Hematopoietic multipotent progenitor cell treated with erythropoietin and hydrocortisone succinate and interleukin-3 and kit ligand, for 8 days (in vitro differentiated cells): ENCODE data around the gene KRT75.
"Not testable (repeated sequence)": the region's sequence is repeated elsewhere in the genome, so short reads cannot be mapped to it uniquely, and the experiment has no call there.

ENCODE experiments used
- DNase-seq: peaks from one replicate; pipeline ENCODE4 v3.0.0-alpha.2; 2015

The KRT75 gene

DNA sequence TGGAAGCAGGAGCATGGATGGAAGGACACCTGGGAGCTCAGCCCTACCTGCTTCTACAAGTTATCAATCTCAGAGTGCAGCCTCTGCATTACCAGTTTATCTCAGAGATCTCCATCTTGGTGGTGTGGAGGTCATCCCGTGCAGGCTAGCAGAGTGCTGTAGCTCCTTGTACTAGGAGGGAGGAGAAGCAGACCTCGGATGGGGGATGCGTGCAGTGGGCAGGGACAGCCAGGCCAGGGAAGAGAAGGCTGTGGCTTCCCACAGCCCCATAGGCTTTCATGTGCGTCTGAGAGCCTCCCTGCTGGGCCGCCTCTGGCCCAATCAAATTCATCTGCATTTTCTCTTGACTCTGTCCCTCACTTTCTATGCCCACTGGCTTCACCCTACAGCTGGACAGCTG is 19.2 kb downstream of the KRT75 start:
- DNase-seq = no peak

DNA sequence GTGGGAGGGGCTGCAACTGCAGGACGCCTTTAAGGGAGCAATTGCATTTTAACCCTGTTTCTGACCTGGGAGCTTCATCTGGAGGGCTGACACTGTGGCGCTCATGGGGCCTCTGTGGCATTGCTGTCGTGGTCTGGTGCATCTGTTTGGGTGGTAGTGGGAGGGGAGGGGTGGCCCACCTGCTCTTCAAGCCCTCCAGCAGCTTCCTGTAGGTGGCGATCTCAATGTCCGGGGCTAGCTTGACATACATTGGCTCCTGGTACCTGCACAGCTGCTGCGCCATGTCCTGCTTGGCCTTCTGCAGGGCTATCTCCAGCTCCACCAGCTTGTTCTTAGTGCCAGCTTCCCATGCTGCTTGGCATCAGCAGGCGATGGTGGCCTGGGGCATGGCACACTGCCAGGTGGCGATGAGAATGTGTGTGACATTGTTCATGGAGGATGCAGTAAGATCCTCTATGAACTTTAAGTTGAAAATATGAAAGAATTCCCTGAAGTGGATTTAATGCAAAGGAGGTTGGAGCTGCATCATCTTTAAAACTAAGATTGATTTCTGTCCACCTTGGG is 20.3 kb downstream of the KRT75 start:
- DNase-seq = no peak

DNA sequence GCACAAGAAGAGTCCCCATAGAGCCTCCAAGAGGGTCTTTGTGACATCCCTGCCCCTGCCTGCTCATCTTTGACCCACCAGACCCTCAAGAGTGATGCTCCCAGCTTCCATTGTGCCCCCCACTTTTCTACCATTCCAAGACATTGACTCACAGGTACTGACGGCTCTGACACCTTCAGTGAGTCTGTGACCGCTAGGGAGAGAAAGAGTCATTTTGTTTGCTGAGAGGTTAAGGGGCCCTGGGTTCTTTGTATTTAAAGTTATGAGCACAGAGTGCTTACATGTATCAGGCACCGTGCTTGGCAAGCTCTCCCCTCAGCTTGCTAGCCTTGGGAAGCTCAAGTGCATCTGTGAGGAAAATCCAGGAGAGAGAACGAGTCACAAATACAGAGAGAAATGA is 21.0 kb downstream of the KRT75 start:
- DNase-seq = no peak

DNA sequence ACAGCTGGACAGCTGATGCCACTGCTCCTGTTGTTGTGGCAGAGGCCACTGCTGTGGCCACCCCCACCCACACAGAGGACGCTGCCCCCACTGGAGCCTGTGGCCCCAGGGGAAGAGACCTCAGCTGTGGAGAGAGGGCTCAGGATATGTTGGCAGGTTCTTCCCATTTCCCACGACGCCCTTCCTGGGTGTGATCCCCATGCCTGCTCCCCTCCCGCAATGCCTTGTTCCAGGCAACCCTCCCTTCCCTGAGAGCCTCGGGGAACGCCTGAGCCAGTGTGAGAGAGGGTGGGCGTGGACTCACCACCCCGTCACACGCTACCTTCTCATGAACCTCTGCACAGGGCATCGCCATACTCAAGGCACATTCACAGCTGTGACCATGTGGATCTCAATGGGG is 22.4 kb downstream of the KRT75 start:
- no peak for DNase-seq

DNA sequence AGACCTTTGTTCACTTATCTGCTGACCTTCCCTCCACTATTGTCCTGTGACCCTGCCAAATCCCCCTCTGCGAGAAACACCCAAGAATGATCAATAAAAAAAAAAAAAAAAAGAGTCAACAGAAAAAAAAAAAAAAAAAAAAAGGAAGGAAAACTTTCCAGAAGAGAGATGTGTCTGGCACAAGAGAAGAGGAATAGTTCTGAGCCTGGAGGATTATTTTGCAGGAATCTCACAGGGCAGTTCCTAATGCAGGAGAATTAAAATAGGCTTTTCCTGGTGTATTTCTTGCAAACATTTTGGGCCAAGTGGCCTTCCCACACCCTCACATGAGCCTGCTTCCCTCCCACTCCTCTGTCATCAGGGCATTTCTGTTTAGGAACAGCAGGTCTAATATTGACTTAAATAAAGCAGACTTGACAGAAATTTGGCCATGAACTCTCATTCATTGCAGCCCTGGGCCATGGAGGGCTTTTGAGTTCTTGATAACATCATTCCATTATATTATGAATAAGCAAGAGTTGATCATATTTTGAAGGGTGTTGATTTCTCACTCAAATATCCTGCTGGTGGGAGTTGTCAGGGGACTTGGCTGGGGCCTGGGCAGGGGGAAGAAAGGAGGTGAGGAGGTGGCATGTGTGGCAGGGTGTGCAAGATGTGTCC is 23.5 kb downstream of the KRT75 start:
- not testable (repeated sequence) for DNase-seq

DNA sequence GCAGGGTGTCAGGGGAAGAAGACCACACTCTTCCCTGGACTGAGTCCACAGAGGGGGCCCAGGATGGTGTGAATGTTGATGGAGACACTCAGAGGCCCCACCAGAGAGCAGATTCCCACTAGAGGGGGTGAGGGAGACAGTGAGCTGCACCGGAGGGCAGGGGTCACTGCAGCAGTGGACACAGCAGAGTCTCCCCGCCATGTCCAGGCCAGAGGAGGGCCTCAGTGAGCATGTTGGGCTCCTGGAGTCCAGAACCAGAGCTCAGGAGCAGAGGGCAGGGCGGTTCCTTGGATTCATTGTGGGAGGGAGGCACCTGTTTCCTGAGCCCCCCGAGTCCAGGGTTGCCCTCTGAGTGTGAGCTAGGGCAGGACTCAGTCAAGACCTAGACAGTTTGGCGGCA is 26.3 kb downstream of the KRT75 start:
- no peak for DNase-seq

DNA sequence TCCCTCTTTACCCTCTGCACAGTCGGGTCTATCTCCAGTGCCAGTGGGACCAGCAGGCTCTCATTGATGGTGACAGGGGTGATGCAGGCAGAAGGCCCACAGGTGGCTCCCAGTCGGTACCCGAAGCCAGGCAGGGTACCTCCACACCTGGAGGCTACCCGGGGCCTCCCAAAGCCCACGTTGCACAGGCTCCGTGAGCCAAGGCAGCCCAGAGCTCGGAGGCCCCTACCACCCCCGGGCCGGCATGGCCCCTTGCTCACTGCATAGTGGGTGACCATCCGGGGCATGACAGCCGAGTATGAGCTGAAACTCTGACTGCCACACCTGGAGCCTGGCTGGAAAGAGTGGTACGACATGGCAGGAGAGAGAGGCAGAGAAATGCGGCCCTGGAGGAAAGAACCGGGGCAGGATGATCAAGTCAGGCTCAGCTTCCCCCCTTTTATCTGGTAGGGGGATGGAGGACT is 28.2 kb downstream of the KRT75 start, which contains the start of gene KRT82:
Gene KRT82 (minus strand): TSS at position 414 of the 464 bp plus-strand sequence. CDS start 58 bp downstream, at position 356.
- DNase-seq = no peak

DNA sequence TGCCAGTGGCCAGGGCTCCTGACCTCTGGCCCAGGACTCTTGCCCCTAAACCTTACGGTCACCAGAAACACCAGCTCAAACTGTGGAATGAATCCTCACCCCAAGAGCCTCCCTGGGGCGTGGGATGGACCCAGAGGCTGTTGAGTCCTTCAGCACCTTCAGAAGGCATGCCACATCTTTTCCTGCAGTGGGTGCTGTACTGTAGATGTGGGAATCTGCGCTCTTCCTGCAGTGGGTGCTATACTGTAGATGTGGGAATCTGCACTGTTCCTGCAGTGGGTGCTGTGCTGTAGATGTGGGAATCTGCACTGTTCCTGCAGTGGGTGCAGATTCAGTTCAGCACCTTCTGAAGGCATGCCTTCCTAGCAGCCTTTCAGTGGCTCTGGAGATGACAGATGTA is 29.2 kb downstream of the KRT75 start:
- DNase-seq = no peak

DNA sequence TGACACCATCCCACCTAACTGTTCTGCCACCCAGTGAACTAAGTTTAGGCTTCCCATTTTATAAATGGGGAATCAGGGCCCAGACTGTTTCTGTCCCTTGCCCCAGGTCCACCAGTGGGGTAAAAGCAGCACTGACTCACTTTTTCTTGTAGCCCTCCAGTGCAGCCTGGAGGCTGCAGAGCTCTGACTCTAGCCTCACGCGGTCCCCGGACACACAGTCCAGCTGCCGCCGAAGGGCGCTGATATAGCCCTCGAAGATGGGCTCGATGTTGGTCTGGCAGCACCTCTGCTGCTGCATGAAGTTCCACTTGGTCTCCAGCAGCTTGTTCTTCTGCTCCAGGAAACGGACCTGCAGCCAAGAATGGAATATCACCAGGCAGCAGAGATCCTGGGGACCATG is 30.6 kb downstream of the KRT75 start:
- DNase-seq = no peak

DNA sequence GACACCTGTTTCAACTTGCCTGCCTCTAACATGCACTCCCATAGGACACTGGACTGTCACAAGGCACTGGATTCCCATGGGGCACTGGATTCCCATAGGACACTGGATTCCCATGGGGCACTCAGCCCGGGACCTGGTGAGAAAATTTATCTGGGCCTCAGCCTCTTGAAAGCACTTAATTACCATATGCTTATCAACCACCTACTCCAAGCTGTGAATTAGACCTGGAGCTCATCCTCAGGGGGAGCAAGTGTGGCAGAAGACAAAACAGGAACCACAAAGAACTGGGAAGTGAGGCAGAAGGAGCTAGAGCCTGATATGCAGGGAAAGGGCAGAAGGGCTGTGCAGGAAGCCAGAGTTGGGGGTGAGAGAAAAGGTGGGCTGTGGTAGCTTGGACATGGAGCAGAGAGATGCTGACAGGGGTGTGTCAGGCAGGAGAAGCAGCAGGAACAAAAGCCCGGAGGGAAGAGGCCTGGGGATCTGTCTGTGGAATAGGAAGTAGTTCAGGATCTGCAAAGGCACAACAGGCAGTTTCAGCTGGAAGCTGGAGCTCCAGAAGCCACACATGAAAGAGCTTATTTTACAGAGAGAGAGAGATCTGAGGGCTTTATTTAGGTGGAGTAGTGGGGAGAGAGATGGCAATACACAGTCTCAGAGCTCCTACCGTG is 31.2 kb downstream of the KRT75 start:
- DNase-seq = no peak

DNA sequence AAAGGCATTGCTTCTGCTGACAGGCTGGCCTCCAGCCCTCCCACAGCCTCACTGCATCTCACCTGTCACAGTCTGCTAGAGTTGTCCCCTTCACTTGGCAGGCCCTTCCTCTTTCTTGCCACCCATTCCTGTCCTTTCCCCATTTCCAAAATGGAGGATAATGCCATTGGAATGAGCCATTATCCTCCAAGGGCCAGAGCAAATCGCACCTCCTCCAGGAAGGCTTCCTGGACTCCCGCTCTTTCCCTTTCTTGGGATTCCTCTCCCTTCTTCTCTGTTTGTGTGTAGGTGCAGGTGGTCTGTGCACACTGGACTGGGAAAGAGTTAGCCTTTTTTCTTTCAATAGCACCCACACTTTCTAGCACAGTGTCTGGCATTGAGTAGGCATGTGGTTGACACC is 31.8 kb downstream of the KRT75 start:
- DNase-seq = no peak

DNA sequence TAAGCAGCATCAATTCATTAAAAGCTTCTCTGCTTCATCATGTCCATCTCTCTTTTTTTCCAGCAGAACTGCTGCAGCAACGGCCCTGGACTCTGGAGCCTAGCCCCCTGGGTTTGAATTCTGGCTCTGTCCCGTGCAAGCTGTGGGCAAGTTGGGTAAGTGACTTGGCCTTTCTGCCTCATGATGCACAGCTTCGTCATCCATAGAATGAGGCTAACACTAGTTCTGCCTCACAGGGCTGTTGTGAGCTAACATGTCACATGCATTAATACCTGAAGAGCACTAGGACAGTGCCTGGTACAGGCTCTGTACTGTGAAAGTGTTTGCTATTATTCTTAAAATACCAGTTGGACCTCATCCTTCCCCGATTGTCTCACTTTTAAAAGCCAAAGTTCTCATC is 32.2 kb downstream of the KRT75 start:
- DNase-seq = no peak

DNA sequence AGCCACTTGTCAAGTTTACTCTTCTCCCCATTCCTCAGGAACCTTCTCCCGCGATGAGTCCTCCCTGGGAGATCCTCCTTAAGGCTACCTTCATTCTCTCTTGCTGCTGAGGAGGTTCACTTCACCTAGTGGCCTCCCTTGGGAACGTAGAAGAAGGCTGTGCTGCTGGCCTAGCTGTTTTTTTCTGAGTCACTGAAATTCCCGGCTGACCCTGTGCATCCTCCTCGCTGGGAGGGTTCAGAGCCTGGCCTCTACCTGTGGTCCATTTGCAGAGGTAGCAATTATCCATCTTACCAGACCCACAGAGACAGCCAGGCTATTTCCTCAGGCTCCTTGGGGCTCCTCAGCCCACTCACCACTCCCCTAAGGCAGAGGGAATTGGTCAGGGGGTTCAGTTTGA is 32.6 kb downstream of the KRT75 start:
- no peak for DNase-seq

DNA sequence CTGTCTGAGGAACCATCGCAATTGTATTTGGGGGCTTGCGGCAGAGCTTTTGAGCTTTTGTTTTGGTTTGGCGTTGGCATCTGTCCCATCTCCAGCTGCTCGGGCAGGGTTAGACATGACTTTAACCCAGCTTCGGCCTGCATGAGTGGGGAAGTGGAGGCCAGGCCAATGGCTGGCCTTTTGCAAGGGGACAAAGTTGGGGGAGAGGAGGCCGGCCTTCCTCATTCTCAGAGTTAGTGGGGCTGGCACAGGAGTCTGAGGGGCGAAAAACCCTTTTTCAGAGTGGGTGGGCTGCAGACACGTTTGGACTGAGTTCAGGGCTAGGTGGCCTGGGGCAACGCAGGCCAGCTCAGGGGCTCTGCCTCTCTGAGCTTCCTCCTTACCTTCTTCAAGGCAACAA is 33.3 kb downstream of the KRT75 start:
- no peak for DNase-seq

DNA sequence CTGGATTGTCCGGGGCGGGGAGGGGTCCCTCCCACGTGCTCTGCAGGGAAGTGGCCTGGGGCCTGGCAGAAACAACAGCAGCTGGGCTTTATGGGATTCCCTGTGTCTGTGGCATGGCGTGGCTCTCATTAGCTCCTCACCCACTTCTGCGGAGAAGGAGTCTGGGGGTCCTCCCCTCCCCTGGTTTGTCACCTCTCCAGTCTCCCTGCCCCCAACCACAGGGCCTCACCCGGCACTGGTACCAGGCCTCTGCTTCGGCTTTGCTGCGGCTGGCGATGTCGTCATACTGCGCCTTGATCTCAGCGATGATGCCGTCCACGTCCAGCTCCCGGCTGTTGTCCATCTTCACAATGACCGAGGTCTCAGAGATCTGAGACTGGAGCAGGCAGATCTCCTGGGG is 34.4 kb downstream of the KRT75 start:
- no peak for DNase-seq

DNA sequence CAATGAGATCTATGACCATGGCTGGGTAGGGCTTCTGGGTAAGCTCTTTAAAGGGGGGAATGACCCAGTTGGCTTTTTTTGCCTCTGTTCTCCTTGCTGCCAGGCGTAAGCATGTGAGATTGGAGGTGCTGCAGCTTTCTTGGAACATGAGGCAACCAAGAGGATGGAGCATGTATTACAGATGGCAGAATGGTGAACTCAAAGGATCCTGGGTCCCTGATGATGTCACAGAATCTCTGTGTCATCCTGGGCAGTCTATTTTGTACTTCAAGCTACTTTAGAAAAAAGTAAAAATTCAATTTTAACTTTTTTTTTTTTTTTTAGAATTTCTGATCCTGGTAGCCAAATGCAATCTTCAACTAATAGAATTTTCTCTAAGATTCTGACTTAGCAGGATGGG is 36.0 kb downstream of the KRT75 start:
- no peak for DNase-seq

DNA sequence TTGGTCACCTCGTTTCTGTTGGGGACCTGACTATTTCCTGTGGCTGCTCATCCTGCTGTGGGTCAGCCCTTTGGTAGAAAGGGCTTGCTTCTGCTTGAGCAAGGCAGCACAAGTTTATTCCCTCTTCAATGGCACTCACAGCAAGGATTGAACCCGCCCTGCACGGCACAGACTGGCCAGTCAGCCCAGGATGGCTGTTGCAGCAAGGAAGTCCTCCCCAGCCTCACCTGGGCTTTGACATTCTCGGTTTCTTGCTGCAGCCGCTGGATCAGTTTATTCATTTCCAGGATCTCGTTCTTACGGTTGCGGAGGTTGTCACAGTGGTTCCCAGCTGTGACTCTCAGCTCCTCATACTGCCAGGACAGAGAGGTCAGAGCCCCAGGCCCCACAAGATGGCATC is 37.5 kb downstream of the KRT75 start:
- DNase-seq = no peak

DNA sequence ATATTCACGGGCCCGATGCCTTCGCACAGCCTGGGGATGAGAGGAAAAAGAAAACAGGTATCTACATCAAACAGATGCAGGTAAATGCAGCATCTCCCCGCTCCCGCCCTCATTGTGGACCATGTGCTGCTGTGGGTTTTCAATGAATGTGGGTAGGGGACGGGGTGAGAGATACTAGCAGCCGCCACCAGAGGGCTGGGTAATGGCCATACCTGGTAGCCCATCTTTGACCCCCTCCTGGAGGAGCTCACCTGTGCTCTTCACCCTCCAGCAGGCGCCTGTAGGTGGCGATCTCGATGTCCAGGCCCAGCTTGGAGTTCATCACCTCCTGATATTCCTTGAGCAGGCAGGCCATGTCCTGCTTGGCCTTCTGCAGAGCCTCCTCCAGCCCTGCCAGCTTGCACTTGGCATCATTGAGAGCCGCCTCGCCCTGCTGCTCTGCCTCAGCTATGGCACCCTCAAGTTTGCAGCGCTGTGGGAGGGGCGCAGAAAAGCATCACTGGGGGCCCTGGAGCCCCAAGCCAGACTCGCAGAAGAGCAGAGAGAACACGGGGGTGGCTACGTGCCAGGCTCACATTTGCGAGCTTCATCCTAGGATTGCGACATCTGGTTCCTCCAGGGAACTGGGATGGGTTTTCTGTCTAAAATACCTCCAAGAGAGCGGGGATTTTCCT is 38.3 kb downstream of the KRT75 start:
- no peak for DNase-seq

DNA sequence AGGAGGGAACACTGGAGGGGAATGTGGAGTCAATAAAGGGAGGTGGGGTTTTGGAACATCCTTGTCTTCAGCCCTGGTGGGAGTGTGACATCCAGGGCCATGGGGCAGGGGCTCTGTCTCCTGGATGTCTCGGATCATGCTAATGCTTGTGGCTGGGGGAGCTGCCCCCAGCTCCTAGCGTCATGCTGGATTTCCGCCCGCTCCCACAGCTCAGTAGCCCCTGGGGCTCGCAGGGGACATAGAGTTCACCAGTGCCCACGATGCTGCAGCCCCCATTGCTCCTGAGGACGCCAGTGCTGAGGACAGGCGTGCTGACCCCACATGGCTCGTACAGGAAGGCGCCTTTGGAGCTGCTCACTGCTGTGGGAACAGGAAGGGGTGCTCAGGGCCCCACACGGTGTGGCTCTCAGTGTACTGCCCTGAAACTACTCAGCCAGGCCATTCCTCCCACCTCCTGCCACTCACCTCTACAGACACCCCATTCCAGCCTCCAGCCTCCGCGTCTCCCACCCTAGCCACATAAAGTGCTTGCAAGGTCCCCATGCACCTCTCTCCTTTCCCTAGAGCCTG is 39.2 kb downstream of the KRT75 start:
- DNase-seq = no peak

DNA sequence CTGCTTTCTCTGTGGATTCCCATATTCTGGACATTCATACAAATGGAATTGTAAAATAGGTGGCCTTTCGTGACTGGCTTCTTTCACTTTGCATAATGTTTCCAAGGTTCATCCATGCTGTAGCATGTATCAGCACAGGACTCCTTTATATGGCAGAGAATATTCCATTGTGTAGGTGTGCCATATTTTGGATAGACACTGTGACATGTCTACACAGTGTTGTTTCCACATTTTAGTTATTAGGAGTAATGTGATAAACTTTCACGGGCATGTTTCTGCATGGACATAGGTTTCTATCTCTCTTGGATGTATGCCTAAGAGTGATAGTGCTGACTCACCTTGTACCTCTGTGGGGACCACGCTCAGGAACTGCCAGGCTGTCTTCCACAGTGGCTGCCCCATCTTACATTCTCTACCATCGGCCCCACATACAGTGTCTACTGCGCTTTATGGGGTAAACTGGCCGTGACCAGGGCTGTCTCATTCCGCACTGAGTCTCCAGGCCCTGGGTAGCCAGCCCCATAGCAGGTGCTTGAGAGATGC is 41.6 kb downstream of the KRT75 start:
- DNase-seq = no peak

DNA sequence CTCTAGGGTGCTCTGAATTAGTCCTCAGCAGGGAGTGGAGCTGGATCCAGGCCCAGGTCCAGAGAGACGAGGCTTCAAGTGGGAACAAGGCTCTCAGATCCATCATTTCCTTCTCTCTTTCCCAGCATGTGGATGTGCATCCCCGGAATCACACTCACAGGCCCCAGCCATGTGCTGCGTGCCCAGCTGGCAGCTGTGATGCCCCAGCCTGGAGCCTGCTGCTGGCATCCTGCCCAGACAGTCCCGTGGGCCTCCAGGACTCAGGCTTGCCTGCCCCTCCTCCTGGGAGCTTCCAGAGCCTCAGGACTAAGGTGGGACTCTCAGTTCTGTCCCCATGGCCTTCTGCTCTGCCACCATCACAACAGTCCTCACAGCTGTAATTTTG is 42.6 kb downstream of the KRT75 start:
- no peak for DNase-seq

DNA sequence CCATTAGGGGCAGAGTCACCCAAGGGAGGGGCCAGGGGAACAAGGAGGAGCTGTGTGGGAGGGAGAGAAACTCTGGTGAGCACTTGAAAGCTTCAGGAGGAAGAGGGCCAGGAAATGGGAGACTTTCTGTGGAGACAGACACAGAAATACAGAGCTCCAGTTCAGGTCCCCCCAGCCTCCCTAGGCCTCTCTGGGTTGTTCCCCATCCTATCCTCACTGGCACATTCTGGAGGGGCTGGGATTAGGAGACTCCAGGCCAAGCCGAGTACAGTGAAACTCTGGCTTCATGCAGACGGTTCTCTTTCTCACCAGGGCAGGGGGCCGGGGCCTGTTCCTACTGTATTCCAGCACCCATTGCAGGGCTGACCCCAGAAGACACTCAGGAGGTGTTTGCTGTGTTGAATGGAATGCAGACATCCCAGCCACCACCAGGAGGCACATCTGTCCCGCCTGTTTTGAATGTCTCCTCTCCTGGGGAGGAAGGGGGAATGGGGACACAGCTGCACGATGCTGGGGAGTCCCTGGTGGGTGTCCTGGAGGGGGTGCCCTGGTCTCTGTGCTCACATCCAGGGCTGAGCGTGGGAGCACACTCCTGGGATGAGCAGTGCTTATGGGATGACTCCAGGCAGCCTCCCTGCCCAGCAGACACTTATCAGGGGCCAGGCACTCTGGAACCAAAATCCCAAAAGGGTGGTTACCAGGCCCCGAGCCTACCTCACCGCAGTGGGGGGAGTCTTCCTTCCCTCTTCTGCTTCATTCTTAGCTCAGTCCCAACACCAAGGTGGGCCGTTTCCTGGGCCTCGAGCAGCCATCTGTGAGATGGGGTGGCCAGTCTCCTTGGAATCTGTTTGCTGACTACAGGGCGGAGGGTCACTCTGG is 43.2 kb downstream of the KRT75 start:
- peak; percentile 31 for DNase-seq
